Immature natural killer cell (primary cell): ENCODE measurements around the gene CLDND1. TPM values are rescaled to one million over a fixed set of nuclear protein-coding genes. Genes with fewer than 3 reads are reported as not detected.

Source experiments
- DNase-seq, 3 donors: peaks; one replicate each; pipeline ENCODE4 v3.0.0; 2022; ENCODE audit warnings: mixed read lengths in 1 of 3
- H3K27ac Mint-ChIP-seq, 6 donors: one replicate each; pipeline ENCODE4 v1.8.0; 2020; ENCODE audit warnings: mixed read lengths in 6 of 6, mild to moderate bottlenecking in 5 of 6, inconsistent platforms in 4 of 6, moderate library complexity in 3 of 6
- H3K27me3 Mint-ChIP-seq, 3 donors: one replicate each; pipeline ENCODE4 v1.8.0; 2020 to 2021; ENCODE audit warnings: low read depth in 3 of 3, mild to moderate bottlenecking in 3 of 3, mixed read lengths in 3 of 3, moderate library complexity in 3 of 3, inconsistent platforms in 1 of 3
- H3K36me3 Mint-ChIP-seq, 3 donors: one replicate each; pipeline ENCODE4 v1.8.0; 2020; ENCODE audit warnings: mixed read lengths in 3 of 3, inconsistent platforms in 2 of 3, mild to moderate bottlenecking in 2 of 3
- H3K4me1 Mint-ChIP-seq, 2 donors: one replicate each; pipeline ENCODE4 v1.8.0; 2020; ENCODE audit warnings: inconsistent platforms in 2 of 2, mild to moderate bottlenecking in 2 of 2, mixed read lengths in 2 of 2, moderate library complexity in 1 of 2
- H3K4me3 Mint-ChIP-seq, 5 donors: one replicate each; pipeline ENCODE4 v1.8.0; 2020; ENCODE audit warnings: mild to moderate bottlenecking in 5 of 5, mixed read lengths in 5 of 5, inconsistent platforms in 3 of 5, moderate library complexity in 3 of 5
- H3K9me3 Mint-ChIP-seq, 6 donors: one replicate each; pipeline ENCODE4 v1.8.0; 2020; ENCODE audit warnings: mild to moderate bottlenecking in 6 of 6, mixed read lengths in 6 of 6, inconsistent platforms in 4 of 6, moderate library complexity in 3 of 6
- polyA plus RNA-seq, 3 donors: library from polyadenylated mRNA; unstranded; fragments of 300-500 nt; fragmentation: Illumina TruSeq; gene quantifications; one replicate each; pipeline ENCODE4 v1.2.3, GENCODE V29; 2021

CLDND1 gene
- polyA plus RNA-seq, 3 donors from 2014 or later = 85.9 to 141 (median 115) TPM

DNA sequence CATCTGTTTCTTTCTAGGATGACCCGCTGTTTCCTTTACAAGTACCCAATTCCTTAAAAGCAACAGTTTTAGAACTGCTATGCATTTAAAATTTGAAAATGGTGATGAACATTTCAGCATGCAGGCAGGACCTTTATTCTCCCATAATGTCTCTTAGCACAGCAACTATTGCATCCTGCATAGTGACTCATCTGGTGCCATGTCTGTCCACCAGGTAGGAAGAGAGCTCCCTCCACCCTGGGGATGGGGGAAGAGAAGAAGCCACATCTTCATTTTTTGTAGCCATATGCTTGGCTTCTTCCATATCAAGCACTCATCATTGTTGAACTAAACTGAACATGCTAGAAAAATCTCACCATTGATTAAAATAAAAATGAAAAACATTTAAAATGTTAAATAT, 19.0 kb upstream of the CLDND1 start:
- Mint-ChIP-seq H3K36me3 (no peaks in the 10 kb centered on the region), H3K4me1 (peaks cover 15 to 21% of the 10 kb centered on the region in 2 donors), H3K9me3 (no peaks in the 10 kb centered on the region), H3K27me3 (peaks cover 1 to 12% (median 2%) of the 10 kb centered on the region in 3 donors), H3K4me3 (no peak overlapping the region), H3K27ac (no peak overlapping the region)
- DNase-seq = no peak

DNA sequence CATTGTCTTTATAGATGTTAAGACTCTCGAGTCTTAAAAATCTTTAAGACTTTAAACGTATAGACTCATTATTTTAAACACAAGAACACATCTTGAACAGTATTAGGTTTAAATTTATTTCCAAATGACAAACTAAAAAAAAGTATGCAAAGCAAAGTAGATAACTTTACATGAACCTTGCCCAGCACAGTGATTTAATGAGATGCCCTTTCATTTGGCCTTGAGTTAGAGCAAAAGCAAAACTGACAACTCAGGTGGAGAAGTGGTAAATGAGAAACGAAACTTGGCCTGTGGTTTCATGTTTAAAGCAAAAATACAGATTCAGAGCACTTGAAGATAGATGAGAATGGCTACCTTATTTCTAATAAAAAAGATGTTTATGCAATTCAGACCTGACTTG, 17.6 kb upstream of the CLDND1 start:
- peak in 1 of 3 donors; percentile 23 for DNase-seq
- no peaks in the 10 kb centered on the region for H3K36me3 Mint-ChIP-seq
- H3K27ac Mint-ChIP-seq = peak overlapping the region in 5 of 6 donors; percentile 17 to 78 (median 41)
- peak overlapping the region in 1 of 5 donors; percentile 28 for H3K4me3 Mint-ChIP-seq
- peaks cover 8 to 12% of the 10 kb centered on the region in 2 donors for H3K4me1 Mint-ChIP-seq
- no peaks in the 10 kb centered on the region for H3K9me3 Mint-ChIP-seq
- H3K27me3 Mint-ChIP-seq = peaks cover 1 to 8% (median 2%) of the 10 kb centered on the region in 3 donors

DNA sequence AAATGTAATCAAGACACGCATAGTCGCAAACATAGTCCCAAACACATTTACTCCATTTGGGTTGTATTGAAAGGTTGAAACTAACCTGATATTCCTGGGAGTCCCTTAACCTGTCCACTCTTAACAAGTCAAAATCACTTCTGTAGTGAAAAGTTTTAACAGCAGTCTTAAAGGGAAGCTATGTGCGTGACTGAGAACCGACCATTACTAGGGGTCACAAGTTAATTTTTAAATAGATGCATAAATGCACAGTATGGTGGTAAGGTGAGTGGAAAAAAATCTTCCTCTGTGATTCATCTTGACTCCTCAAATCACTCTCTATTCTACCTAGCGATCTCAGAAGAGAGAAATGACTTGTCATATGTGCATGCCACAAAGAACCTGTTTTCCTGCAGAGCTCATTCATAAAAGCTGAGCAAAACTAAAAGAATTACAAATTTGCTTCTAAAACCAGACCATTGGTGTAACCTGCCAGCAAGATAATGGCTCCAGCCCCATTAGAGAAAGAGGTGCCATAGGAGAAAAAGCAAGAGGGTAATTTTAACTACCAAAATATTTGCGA, 13.8 kb upstream of the CLDND1 start:
- Mint-ChIP-seq H3K27me3 (peaks cover 0 to 8% (median 2%) of the 10 kb centered on the region in 3 donors), H3K4me3 (no peak overlapping the region), H3K4me1 (peaks cover 8 to 12% of the 10 kb centered on the region in 2 donors), H3K36me3 (no peaks in the 10 kb centered on the region), H3K27ac (no peak overlapping the region), H3K9me3 (no peaks in the 10 kb centered on the region)
- no peak for DNase-seq

DNA sequence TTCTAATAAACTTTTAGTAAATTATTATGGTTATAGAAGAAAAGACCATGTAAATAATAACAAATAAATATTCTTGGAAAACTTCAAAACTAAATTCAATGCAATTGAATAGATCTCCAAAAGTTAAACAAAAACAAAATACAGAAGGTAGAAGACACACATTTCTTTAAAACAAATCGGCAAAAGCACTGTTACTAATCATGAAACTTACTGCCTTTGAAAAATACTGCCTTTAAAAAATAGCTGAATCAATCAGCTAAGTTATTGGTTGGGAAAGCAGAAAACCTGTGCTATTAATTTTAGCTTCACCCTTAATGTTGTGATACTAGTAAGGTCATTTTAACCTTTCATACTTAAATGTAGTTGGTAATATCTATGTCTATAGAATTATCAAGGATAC, 12.0 kb upstream of the CLDND1 start:
- Mint-ChIP-seq H3K27ac (no peak overlapping the region), H3K4me3 (no peak overlapping the region), H3K36me3 (no peaks in the 10 kb centered on the region), H3K9me3 (no peaks in the 10 kb centered on the region), H3K27me3 (peaks cover 0 to 8% (median 2%) of the 10 kb centered on the region in 3 donors), H3K4me1 (peaks cover 0 to under 1% of the 10 kb centered on the region in 2 donors)
- DNase-seq = no peak

DNA sequence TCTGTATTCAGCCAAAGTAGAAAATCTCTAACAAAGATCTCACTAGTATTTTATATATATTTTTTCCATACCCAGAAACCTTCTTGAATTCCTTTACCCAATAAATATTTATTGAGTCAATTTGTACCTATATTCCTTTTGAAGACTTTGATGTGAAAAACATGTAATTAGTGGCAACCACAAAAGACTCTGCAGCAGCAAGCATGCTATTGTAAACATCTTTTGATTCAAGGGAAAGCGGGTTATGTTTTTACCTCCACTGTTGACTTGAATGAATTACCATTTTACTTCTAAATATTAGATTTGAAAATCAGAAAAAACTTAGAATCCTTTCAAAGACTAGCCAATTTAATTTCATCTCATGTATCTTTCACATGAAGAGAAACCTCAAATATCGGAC, 11.5 kb upstream of the CLDND1 start:
- Mint-ChIP-seq H3K27me3 (peaks cover 0 to 8% (median 2%) of the 10 kb centered on the region in 3 donors), H3K36me3 (no peaks in the 10 kb centered on the region), H3K4me1 (no peaks in the 10 kb centered on the region), H3K9me3 (no peaks in the 10 kb centered on the region), H3K27ac (no peak overlapping the region), H3K4me3 (peak overlapping the region in 1 of 5 donors; percentile 21)
- DNase-seq = no peak

DNA sequence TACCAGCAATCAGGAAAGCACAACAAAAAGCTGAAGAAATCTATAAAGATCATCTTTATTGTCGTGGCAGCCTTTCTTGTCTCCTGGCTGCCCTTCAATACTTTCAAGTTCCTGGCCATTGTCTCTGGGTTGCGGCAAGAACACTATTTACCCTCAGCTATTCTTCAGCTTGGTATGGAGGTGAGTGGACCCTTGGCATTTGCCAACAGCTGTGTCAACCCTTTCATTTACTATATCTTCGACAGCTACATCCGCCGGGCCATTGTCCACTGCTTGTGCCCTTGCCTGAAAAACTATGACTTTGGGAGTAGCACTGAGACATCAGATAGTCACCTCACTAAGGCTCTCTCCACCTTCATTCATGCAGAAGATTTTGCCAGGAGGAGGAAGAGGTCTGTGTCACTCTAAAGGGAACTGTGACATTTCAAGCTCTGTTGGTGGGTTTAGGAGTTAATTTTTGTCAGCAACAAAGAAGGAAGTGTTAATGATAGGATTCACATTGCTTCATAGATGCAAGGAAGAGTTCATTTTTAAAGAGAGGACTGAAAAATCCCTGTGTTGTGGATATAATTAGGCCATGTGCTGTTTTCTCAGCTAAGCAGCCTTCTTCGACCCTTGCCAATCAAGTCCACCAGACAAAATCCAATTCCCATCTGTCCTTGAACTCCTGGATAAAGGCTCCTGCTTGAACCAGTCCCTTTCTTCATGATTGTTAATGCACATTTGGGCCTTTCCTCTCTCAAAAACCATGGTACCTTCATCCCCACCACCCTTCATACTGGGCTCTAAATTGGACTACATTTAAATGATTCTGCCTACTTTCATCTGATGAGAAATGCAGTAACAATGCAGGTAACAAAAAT, 10.2 kb upstream of the CLDND1 start:
- no peak for DNase-seq
- peaks cover 0 to 8% (median 0%) of the 10 kb centered on the region in 3 donors for H3K27me3 Mint-ChIP-seq
- H3K27ac Mint-ChIP-seq = peak overlapping the region in 1 of 6 donors; percentile 52
- no peaks in the 10 kb centered on the region for H3K36me3 Mint-ChIP-seq
- H3K4me1 Mint-ChIP-seq = no peaks in the 10 kb centered on the region
- H3K4me3 Mint-ChIP-seq = peak overlapping the region in 1 of 5 donors; percentile 49
- H3K9me3 Mint-ChIP-seq = no peaks in the 10 kb centered on the region

DNA sequence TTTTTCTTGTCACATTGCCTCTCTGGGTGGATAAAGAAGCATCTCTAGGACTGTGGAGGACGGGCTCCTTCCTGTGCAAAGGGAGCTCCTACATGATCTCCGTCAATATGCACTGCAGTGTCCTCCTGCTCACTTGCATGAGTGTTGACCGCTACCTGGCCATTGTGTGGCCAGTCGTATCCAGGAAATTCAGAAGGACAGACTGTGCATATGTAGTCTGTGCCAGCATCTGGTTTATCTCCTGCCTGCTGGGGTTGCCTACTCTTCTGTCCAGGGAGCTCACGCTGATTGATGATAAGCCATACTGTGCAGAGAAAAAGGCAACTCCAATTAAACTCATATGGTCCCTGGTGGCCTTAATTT, 9.6 kb upstream of the CLDND1 start:
- no peak overlapping the region for H3K27ac Mint-ChIP-seq

DNA sequence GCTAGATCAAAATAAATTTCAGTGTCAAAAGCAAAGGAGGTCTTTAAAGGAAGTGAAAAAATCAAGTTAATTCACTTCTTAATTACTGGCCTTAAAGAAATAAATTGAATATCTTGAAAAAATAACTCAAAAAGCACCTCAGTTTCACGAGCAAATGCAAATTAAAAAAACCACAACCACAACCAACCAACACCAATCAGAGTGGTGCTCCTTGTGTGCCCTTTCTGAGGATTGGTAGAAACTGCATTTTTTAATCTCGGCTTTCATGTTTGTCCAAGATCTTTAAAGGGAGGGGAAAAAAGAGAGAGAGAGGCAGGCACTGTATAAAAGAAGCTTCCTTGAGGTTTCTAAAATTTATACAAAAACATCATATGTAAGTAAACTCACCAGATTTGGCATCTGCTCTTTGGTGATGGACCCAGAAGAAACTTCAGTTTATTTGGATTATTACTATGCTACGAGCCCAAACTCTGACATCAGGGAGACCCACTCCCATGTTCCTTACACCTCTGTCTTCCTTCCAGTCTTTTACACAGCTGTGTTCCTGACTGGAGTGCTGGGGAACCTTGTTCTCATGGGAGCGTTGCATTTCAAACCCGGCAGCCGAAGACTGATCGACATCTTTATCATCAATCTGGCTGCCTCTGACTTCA, 9.0 kb upstream of the CLDND1 start, which contains the start of gene GPR15:
TSS of gene GPR15 (plus strand) at position 357 of the 653 bp plus-strand sequence. CDS start at position 413, 56 bp downstream.
- no peaks in the 10 kb centered on the region for H3K36me3 Mint-ChIP-seq
- DNase-seq = no peak
- peak within 1 kb of the TSS in 1 of 6 donors; percentile 52 for H3K27ac Mint-ChIP-seq
- no peaks in the 10 kb centered on the region for H3K9me3 Mint-ChIP-seq
- H3K4me1 Mint-ChIP-seq = no peaks in the 10 kb centered on the region
- H3K4me3 Mint-ChIP-seq = peak within 1 kb of the TSS in 1 of 5 donors; percentile 57
- H3K27me3 Mint-ChIP-seq = peaks cover 0 to 2% (median 0%) of the 10 kb centered on the region in 3 donors

More for the DNA sequence above, 9.6 kb upstream of the CLDND1 start:
- no peak for DNase-seq
- H3K4me3 Mint-ChIP-seq = peak overlapping the region in 1 of 5 donors; percentile 57
- no peaks in the 10 kb centered on the region for H3K36me3 Mint-ChIP-seq
- no peaks in the 10 kb centered on the region for H3K9me3 Mint-ChIP-seq
- H3K27me3 Mint-ChIP-seq = peaks cover 0 to 8% (median 0%) of the 10 kb centered on the region in 3 donors
- H3K4me1 Mint-ChIP-seq = no peaks in the 10 kb centered on the region

DNA sequence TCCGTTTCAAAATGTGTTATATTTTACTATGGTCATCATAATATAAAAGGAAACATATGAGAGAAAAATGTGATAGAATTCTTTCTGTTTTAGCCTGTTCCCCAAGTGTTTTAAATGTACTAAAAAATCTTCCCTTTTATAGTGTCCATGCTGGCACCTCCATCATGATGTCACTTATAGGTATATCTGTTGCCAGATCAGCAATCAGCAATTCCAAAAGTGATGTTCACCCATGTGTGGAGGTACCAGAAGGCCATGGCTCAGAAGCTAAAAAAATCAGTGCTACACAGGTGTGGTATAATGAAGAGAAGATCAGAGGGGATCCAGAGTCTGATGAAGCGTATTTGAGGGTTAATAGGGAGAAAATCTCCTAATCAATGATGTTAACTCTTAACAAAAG, 8.0 kb upstream of the CLDND1 start:
- H3K4me3 Mint-ChIP-seq = no peak overlapping the region
- H3K36me3 Mint-ChIP-seq = no peaks in the 10 kb centered on the region
- no peak for DNase-seq
- peaks cover 0 to 2% (median 0%) of the 10 kb centered on the region in 3 donors for H3K27me3 Mint-ChIP-seq
- H3K4me1 Mint-ChIP-seq = peaks cover 3 to 4% of the 10 kb centered on the region in 2 donors
- no peak overlapping the region for H3K27ac Mint-ChIP-seq
- H3K9me3 Mint-ChIP-seq = no peaks in the 10 kb centered on the region

DNA sequence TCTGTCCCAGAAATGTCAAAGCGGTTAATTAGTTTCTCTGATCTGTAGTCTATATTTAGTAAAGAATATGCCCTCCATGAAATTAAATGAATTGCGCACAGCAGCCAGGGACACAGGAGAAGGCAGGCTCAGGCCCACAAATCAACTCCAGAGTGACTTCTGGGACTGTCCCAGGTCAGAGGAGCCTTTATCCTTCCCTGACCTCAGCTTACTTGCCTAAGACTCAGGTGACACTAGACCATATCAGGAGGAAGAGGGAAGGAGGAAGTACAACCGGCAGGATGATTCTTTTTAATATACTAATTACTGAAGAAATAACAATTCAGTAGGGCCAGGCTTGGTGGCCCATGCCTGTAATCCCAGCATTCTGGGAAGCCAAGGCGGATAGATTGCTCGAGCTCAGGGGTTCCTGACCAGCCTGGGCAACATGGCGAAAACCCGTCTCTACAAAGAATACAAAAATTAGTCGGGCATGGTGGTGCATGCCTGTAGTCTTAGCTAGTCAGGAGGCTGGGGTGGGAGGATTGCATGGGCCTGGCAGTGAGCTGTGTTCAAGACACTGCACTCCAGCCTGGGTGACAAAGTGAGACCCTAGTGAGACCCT, 7.3 kb upstream of the CLDND1 start:
- Mint-ChIP-seq H3K4me1 (peaks cover 10 to 11% of the 10 kb centered on the region in 2 donors), H3K9me3 (no peaks in the 10 kb centered on the region), H3K4me3 (no peak overlapping the region), H3K27me3 (peaks cover 0 to 4% (median 0%) of the 10 kb centered on the region in 3 donors), H3K27ac (peak overlapping the region in 1 of 6 donors; percentile 40), H3K36me3 (no peaks in the 10 kb centered on the region)
- DNase-seq = no peak

DNA sequence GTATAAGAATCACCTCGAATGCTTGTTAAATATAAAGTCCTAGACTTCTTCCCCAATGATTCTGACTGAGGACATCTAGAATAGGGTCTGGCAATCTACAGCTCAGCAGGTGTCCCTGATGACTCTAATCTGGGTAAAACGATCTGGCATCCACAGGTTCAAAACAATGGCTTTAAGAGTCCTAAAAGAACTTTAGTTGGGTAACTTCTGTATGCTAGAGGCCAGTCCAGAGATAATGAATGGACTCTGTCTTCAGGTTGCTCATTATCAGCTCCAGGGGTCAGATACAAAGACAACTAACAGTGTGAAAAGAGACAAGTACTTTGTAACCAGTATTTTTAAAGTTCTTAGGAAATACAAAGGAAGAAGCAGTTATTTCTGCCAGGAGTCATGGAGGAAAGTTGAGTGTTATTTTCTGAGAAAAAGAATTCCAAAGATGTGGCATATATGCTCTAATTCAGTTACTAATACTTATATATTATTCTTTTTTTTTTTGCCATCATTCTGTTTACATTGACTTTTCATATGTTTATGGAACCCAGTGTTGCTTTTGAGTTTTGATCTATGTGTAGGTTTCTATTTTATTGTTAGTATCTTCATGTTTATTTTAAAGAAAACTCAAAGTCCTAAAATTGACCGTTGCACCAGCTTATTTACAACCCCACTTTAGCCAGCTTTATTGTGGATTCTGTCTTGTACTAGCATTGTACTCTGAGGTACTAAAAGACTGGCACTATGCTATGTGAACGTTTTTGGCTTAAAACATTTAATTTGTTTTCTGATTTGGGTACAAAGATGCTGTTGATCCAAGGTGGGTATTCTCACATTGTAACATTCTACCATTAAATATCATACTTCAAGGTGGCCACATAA, 6.0 kb upstream of the CLDND1 start:
- peaks cover 13 to 16% of the 10 kb centered on the region in 2 donors for H3K4me1 Mint-ChIP-seq
- H3K9me3 Mint-ChIP-seq = no peaks in the 10 kb centered on the region
- no peak overlapping the region for H3K27ac Mint-ChIP-seq
- no peak for DNase-seq
- peaks cover 0 to 4% (median 0%) of the 10 kb centered on the region in 3 donors for H3K27me3 Mint-ChIP-seq
- H3K36me3 Mint-ChIP-seq = no peaks in the 10 kb centered on the region
- no peak overlapping the region for H3K4me3 Mint-ChIP-seq

DNA sequence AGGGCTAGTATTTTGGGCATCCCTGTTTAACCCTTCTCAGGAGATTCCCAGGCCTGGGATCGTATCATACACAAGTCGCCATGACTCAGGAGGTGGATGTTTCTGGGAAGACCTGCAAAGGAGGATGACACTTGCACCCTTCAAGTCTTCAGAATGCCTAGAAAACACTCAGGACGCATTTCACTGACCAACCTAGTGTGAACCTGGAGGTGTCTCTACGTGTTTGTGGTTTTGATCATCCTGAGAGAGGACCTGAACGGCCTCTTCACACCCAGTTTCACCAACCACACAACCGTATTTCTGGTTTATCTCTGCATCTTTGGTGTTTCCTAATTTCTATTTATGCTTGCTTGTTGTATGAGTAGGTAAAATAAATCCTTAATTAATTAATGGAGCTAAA, 2.8 kb upstream of the CLDND1 start:
- Mint-ChIP-seq H3K36me3 (peaks cover 3 to 7% (median 4%) of the 10 kb centered on the region in 3 donors), H3K9me3 (no peaks in the 10 kb centered on the region), H3K4me1 (peaks cover 39% of the 10 kb centered on the region in 2 donors), H3K4me3 (peak overlapping the region in 3 of 5 donors; percentile 30 to 57 (median 34)), H3K27me3 (peaks cover 4 to 9% (median 4%) of the 10 kb centered on the region in 3 donors), H3K27ac (peak overlapping the region in 5 of 6 donors; percentile 70 to 87 (median 85))
- peak; percentile 57 to 64 (median 61) for DNase-seq
